H9 (cell line): Measurements from ENCODE around the gene AKR1D1. TPM values are rescaled to one million over a fixed set of nuclear protein-coding genes. Genes with fewer than 3 reads are reported as not detected.

Source experiments
- DNase-seq: peaks from one replicate; pipeline ENCODE4 v3.0.0-alpha.2; 2017
- H2AFZ ChIP-seq: one replicate; pipeline ENCODE4 v1.6.1; 2013; ENCODE audit warnings: mild to moderate bottlenecking, low read length, control low read depth, moderate library complexity
- H2AK5ac ChIP-seq: 2 replicates; pipeline ENCODE4 v1.6.1; 2013; ENCODE audit warnings: low read length, control low read depth, mixed read lengths; ENCODE audit not compliant: insufficient read length
- H2BK120ac ChIP-seq: one replicate; pipeline ENCODE4 v1.6.1; 2013; ENCODE audit warnings: low read depth, mild to moderate bottlenecking, low read length, control low read depth, inconsistent platforms; ENCODE audit not compliant: poor library complexity, severe bottlenecking
- H2BK12ac ChIP-seq: 2 replicates; pipeline ENCODE4 v1.6.1; 2013; ENCODE audit warnings: low read length, control low read depth, mixed read lengths, low read depth; ENCODE audit not compliant: insufficient read length
- H2BK15ac ChIP-seq: 2 replicates; pipeline ENCODE4 v1.6.1; 2013; ENCODE audit warnings: low read depth, low read length, control low read depth
- H2BK20ac ChIP-seq: one replicate; pipeline ENCODE4 v1.6.1; 2013; ENCODE audit warnings: low read depth, mild to moderate bottlenecking, low read length, control low read depth, inconsistent platforms; ENCODE audit not compliant: poor library complexity, severe bottlenecking
- H2BK5ac ChIP-seq: 2 replicates; pipeline ENCODE4 v1.6.1; 2013; ENCODE audit warnings: low read length, control low read depth, mixed read lengths; ENCODE audit not compliant: insufficient read length
- H3K14ac ChIP-seq: 2 replicates; pipeline ENCODE4 v1.6.1; 2013; ENCODE audit warnings: low read length, control low read depth; ENCODE audit not compliant: insufficient read depth
- H3K18ac ChIP-seq: 2 replicates; pipeline ENCODE4 v1.6.1; 2013; ENCODE audit warnings: low read depth, mild to moderate bottlenecking, mixed read lengths, low read length, control low read depth; ENCODE audit not compliant: insufficient read length
- H3K23ac ChIP-seq: 2 replicates; pipeline ENCODE4 v1.6.1; 2013; ENCODE audit warnings: low read length, control low read depth, mixed read lengths, low read depth; ENCODE audit not compliant: insufficient read length
- H3K23me2 ChIP-seq: 2 replicates; pipeline ENCODE4 v1.6.1; 2013; ENCODE audit warnings: low read depth, mild to moderate bottlenecking, mixed read lengths, low read length, control low read depth; ENCODE audit not compliant: insufficient read length, poor library complexity, severe bottlenecking
- H3K27ac ChIP-seq: 2 replicates; pipeline ENCODE4 v1.5.1; 2013; ENCODE audit warnings: low read length, control low read depth, mixed read lengths, low read depth; ENCODE audit not compliant: insufficient read length
- H3K27me3 ChIP-seq: 2 replicates; pipeline ENCODE4 v1.6.1; 2013; ENCODE audit warnings: low read length, control low read depth, inconsistent platforms; ENCODE audit not compliant: insufficient read depth
- H3K4ac ChIP-seq: 2 replicates; pipeline ENCODE4 v1.6.1; 2013; ENCODE audit warnings: low read depth, mild to moderate bottlenecking, control low read depth, inconsistent platforms, low read length, moderate library complexity
- H3K4me1 ChIP-seq: 2 replicates; pipeline ENCODE4 v1.6.1; 2013; ENCODE audit warnings: low read length, control low read depth, inconsistent platforms; ENCODE audit not compliant: insufficient read depth
- H3K4me2 ChIP-seq: 2 replicates; pipeline ENCODE4 v1.6.1; 2013; ENCODE audit warnings: low read length, control low read depth, mixed read lengths; ENCODE audit not compliant: insufficient read length, insufficient read depth
- H3K56ac ChIP-seq: 2 replicates; pipeline ENCODE4 v1.6.1; 2013; ENCODE audit warnings: low read depth, mild to moderate bottlenecking, mixed read lengths, low read length, control low read depth; ENCODE audit not compliant: insufficient read length
- H3K79me1 ChIP-seq: 2 replicates; pipeline ENCODE4 v1.6.1; 2013; ENCODE audit warnings: low read depth, mild to moderate bottlenecking, moderate library complexity, low read length, control low read depth, inconsistent platforms; ENCODE audit not compliant: insufficient read depth, poor library complexity, severe bottlenecking
- H3K79me2 ChIP-seq: 2 replicates; pipeline ENCODE4 v1.6.1; 2013; ENCODE audit warnings: low read length, control low read depth, inconsistent platforms; ENCODE audit not compliant: insufficient read depth
- H3K9ac ChIP-seq: 2 replicates; pipeline ENCODE4 v1.6.1; 2013; ENCODE audit warnings: low read length, control low read depth, mixed read lengths; ENCODE audit not compliant: insufficient read length; ENCODE audit errors: extremely low read depth
- H3K9me3 ChIP-seq: one replicate; pipeline ENCODE4 v1.6.1; 2013; ENCODE audit warnings: low read depth, low read length, inconsistent platforms; ENCODE audit not compliant: control insufficient read depth
- H3T11ph ChIP-seq: one replicate; pipeline ENCODE4 v1.6.1; 2013; ENCODE audit warnings: mild to moderate bottlenecking, low read length, control low read depth, inconsistent platforms
- H4K20me1 ChIP-seq: one replicate; pipeline ENCODE4 v1.6.1; 2013; ENCODE audit not compliant: control insufficient read depth, insufficient read length, insufficient read depth
- H4K5ac ChIP-seq: 2 replicates; pipeline ENCODE4 v1.6.1; 2013; ENCODE audit warnings: low read depth, mild to moderate bottlenecking, mixed read lengths, low read length, control low read depth; ENCODE audit not compliant: insufficient read length
- H4K8ac ChIP-seq: replicated peaks from 2 replicates; pipeline ENCODE4 v1.6.1; 2013; ENCODE audit warnings: low read length, control low read depth, mixed read lengths, low read depth; ENCODE audit not compliant: insufficient read length
- H4K91ac ChIP-seq: 2 replicates; pipeline ENCODE4 v1.6.1; 2013; ENCODE audit warnings: low read depth, mild to moderate bottlenecking, moderate library complexity, mixed read lengths, low read length, control low read depth; ENCODE audit not compliant: insufficient read length
- H3K27ac Mint-ChIP-seq, 3 experiments: 2 replicates in 2 of 3; 3 replicates in 1 of 3; pipeline ENCODE4 v1.8.0; 2020 to 2021; ENCODE audit warnings: mixed read lengths in 3 of 3, mild to moderate bottlenecking in 1 of 3, moderate library complexity in 1 of 3
- H3K27me3 Mint-ChIP-seq: 2 replicates; pipeline ENCODE4 v1.8.0; 2021; ENCODE audit warnings: low read depth, mild to moderate bottlenecking, moderate library complexity, mixed read lengths
- H3K36me3 Mint-ChIP-seq, 3 experiments: 2 replicates in 2 of 3; 3 replicates in 1 of 3; pipeline ENCODE4 v1.8.0; 2020 to 2021; ENCODE audit warnings: low read depth in 3 of 3, mixed read lengths in 3 of 3; ENCODE audit not compliant: insufficient read depth in 1 of 3
- H3K4me1 Mint-ChIP-seq, 2 experiments: 2 replicates each; pipeline ENCODE4 v1.8.0; 2020; ENCODE audit warnings: mixed read lengths in 2 of 2
- H3K4me3 Mint-ChIP-seq, 2 experiments: 2 replicates in 1 of 2; 3 replicates in 1 of 2; pipeline ENCODE4 v1.8.0; 2020 to 2021; ENCODE audit warnings: mild to moderate bottlenecking in 2 of 2, mixed read lengths in 2 of 2, moderate library complexity in 1 of 2
- H3K9me3 Mint-ChIP-seq, 2 experiments: 2 replicates in 1 of 2; 3 replicates in 1 of 2; pipeline ENCODE4 v1.8.0; 2020; ENCODE audit warnings: mild to moderate bottlenecking in 2 of 2, mixed read lengths in 2 of 2, moderate library complexity in 1 of 2
- WGBS: extraction: QIAGEN DNeasy Blood & Tissue Kit; methylation state at CpG from one replicate; pipeline ENCODE4 v1.1.7; 2013; ENCODE audit warnings: missing lambda C conversion rate, low lambda C conversion rate, mixed read lengths; ENCODE audit not compliant: insufficient read length; ENCODE audit errors: extremely low coverage; 5-methylcytosine and 5-hydroxymethylcytosine counted together
- total RNA-seq: library from RNA; stranded (reverse); gene quantifications from 2 replicates; pipeline ENCODE4 v1.2.1, GENCODE V29; 2021
- TF ChIP-seq, protein P1 (sequence below): fragments of 200-600 bp; sonication (generic); conservative IDR thresholded peaks from 3 replicates; pipeline ENCODE4 v1.8.0; 2021; ENCODE audit warnings: antibody characterized with exemption, mild to moderate bottlenecking

The AKR1D1 gene
- total RNA-seq, 1 experiment from 2014 or later = 0.31 TPM

GRCh38 chr7:138167222-138167621 lies 91.0 kb downstream of the AKR1D1 start:
- no peak overlapping the region for H2BK20ac ChIP-seq
- no peak overlapping the region for H2AK5ac ChIP-seq
- TF ChIP-seq, protein P1, sequence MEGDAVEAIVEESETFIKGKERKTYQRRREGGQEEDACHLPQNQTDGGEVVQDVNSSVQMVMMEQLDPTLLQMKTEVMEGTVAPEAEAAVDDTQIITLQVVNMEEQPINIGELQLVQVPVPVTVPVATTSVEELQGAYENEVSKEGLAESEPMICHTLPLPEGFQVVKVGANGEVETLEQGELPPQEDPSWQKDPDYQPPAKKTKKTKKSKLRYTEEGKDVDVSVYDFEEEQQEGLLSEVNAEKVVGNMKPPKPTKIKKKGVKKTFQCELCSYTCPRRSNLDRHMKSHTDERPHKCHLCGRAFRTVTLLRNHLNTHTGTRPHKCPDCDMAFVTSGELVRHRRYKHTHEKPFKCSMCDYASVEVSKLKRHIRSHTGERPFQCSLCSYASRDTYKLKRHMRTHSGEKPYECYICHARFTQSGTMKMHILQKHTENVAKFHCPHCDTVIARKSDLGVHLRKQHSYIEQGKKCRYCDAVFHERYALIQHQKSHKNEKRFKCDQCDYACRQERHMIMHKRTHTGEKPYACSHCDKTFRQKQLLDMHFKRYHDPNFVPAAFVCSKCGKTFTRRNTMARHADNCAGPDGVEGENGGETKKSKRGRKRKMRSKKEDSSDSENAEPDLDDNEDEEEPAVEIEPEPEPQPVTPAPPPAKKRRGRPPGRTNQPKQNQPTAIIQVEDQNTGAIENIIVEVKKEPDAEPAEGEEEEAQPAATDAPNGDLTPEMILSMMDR = peak; percentile 48; the same call in 2 of the 3 replicates
- WGBS = no CpG with 5 or more reads among the region's 3 CpGs
- no peak overlapping the region for H2BK15ac ChIP-seq
- no peak for DNase-seq
- H4K20me1 ChIP-seq = no peaks in the 10 kb centered on the region
- peaks cover 18% of the 10 kb centered on the region for H3K9me3 ChIP-seq
- peaks cover 14 to 32% (median 24%) of the 10 kb centered on the region in 3 experiments for H3K36me3 Mint-ChIP-seq
- no peaks in the 10 kb centered on the region for H3K79me1 ChIP-seq
- no peaks in the 10 kb centered on the region for H3K27me3 ChIP-seq
- H2BK120ac ChIP-seq = no peak overlapping the region
- H3K23ac ChIP-seq = no peak overlapping the region
- H4K91ac ChIP-seq = no peak overlapping the region
- H3K4me1 Mint-ChIP-seq = peaks cover 52% of the 10 kb centered on the region in 2 experiments
- H3T11ph ChIP-seq = no peak overlapping the region
- no peak overlapping the region for H2BK5ac ChIP-seq
- no peak overlapping the region for H4K8ac ChIP-seq
- H3K4ac ChIP-seq = no peak overlapping the region
- H3K27ac Mint-ChIP-seq = peak overlapping the region; percentile 96 to 99 (median 99); a peak in 6 of 7 replicates
- H3K4me3 Mint-ChIP-seq = no peak overlapping the region
- H3K4me1 ChIP-seq = peaks cover 13% of the 10 kb centered on the region; the same call in 1 of the 2 replicates
- no peak overlapping the region for H2AFZ ChIP-seq
- no peak overlapping the region for H4K5ac ChIP-seq
- no peak overlapping the region for H3K9ac ChIP-seq
- H3K14ac ChIP-seq = no peak overlapping the region
- H3K56ac ChIP-seq = no peak overlapping the region
- peak overlapping the region; percentile 100 for H3K27ac ChIP-seq
- H3K4me2 ChIP-seq = no peak overlapping the region
- H3K27me3 Mint-ChIP-seq = no peaks in the 10 kb centered on the region
- no peaks in the 10 kb centered on the region for H3K79me2 ChIP-seq
- H3K23me2 ChIP-seq = no peaks in the 10 kb centered on the region
- peaks cover 27 to 28% of the 10 kb centered on the region in 2 experiments for H3K9me3 Mint-ChIP-seq
- H2BK12ac ChIP-seq = no peak overlapping the region
- no peak overlapping the region for H3K18ac ChIP-seq
